Colonic mucosa (tissue), 4 donors: ENCODE results near the gene SETDB2. TPM values are rescaled to one million over a fixed set of nuclear protein-coding genes. Genes with fewer than 3 reads are reported as not detected.

Experiments
- DNase-seq: peaks from one replicate; pipeline ENCODE4 v3.0.0-alpha.2; 2020
- H3K27ac ChIP-seq: fragments of 200-600 bp; one replicate; pipeline ENCODE4 v1.8.0; 2021
- H3K27me3 ChIP-seq: fragments of 200-600 bp; one replicate; pipeline ENCODE4 v1.8.0; 2021
- H3K36me3 ChIP-seq: fragments of 200-600 bp; one replicate; pipeline ENCODE4 v1.8.0; 2021
- H3K4me1 ChIP-seq: fragments of 200-600 bp; one replicate; pipeline ENCODE4 v1.8.0; 2021; ENCODE audit warnings: mild to moderate bottlenecking
- H3K4me3 ChIP-seq: fragments of 200-600 bp; one replicate; pipeline ENCODE4 v1.8.0; 2021
- H3K9ac ChIP-seq, 2 donors: one replicate each; pipeline ENCODE4 v1.7.0; 2013; ENCODE audit warnings: control low read depth in 2 of 2, low read depth in 2 of 2, low read length in 2 of 2
- H3K9me3 ChIP-seq: fragments of 200-600 bp; one replicate; pipeline ENCODE4 v1.8.0; 2021
- CTCF ChIP-seq: fragments of 200-600 bp; IDR thresholded peaks from one replicate; pipeline ENCODE4 v1.8.0; 2022; ENCODE audit warnings: antibody characterized with exemption, mild to moderate bottlenecking
- intact Hi-C: fragments of 100-400 bp; cut with DNase I; formaldehyde crosslinking; loops from one replicate; pipeline ENCODE4 v1.14.1; 2022
- total RNA-seq, 2 donors: library from RNA; stranded (reverse); fragmentation: NEBNext Ultra II Directional in 1 of 2; extraction: Animal tissue kit (Norgen Biotek cat#: 25700) in 1 of 2; gene quantifications; one replicate each; pipeline ENCODE4 v1.2.1, GENCODE V29; 2021
- donor health status: healthy.
- donor health status: DM: no; HTN: no; CAD: no.
- donor health status: DM: no; HTN: no; CAD: no.

Gene SETDB2
- total RNA-seq, 2 donors from 2014 or later: 7.7 to 9.5 TPM

GRCh38 chr13:49538404-49538803 lies 94.3 kb downstream of the SETDB2 start:
- Histone ChIP-seq H3K27ac (no peak overlapping the region), H3K27me3 (no peaks in the 10 kb centered on the region), H3K9me3 (no peaks in the 10 kb centered on the region), H3K4me1 (no peaks in the 10 kb centered on the region), H3K4me3 (no peak overlapping the region), H3K9ac (no peak overlapping the region), H3K36me3 (no peaks in the 10 kb centered on the region)
- DNase-seq: no peak
- intact Hi-C loops: no loop called here
- TF ChIP-seq CTCF: no peak

- no peak overlapping the region for H3K27ac ChIP-seq
- no peaks in the 10 kb centered on the region for H3K4me1 ChIP-seq
- no peak for TF ChIP-seq CTCF
- no peaks in the 10 kb centered on the region for H3K27me3 ChIP-seq
- DNase-seq: no peak
- no peak overlapping the region for H3K9ac ChIP-seq
- no peak overlapping the region for H3K4me3 ChIP-seq
- intact Hi-C loops: no loop called here
- no peaks in the 10 kb centered on the region for H3K9me3 ChIP-seq
- no peaks in the 10 kb centered on the region for H3K36me3 ChIP-seq
Measured at GRCh38 chr13:49539313-49539712, 95.2 kb downstream of the SETDB2 start.

- Histone ChIP-seq H3K27ac (no peak overlapping the region), H3K36me3 (no peaks in the 10 kb centered on the region), H3K27me3 (no peaks in the 10 kb centered on the region), H3K9me3 (no peaks in the 10 kb centered on the region), H3K9ac (no peak overlapping the region), H3K4me1 (no peaks in the 10 kb centered on the region), H3K4me3 (no peak overlapping the region)
- intact Hi-C loops: no loop called here
- no peak for DNase-seq
- no peak for TF ChIP-seq CTCF
Measured at GRCh38 chr13:49539746-49540145, 95.7 kb downstream of the SETDB2 start.

GRCh38 chr13:49540552-49540951 lies 96.5 kb downstream of the SETDB2 start:
- no peaks in the 10 kb centered on the region for H3K27me3 ChIP-seq
- H3K9ac ChIP-seq: no peak overlapping the region
- no peaks in the 10 kb centered on the region for H3K4me1 ChIP-seq
- H3K4me3 ChIP-seq: no peak overlapping the region
- no peaks in the 10 kb centered on the region for H3K36me3 ChIP-seq
- H3K9me3 ChIP-seq: no peaks in the 10 kb centered on the region
- no peak for TF ChIP-seq CTCF
- no peak for DNase-seq
- intact Hi-C loops: no loop called here
- no peak overlapping the region for H3K27ac ChIP-seq

- intact Hi-C loops: no loop called here
- H3K4me3 ChIP-seq: no peak overlapping the region
- H3K9me3 ChIP-seq: no peaks in the 10 kb centered on the region
- no peak for TF ChIP-seq CTCF
- no peaks in the 10 kb centered on the region for H3K36me3 ChIP-seq
- no peaks in the 10 kb centered on the region for H3K4me1 ChIP-seq
- DNase-seq: no peak
- no peaks in the 10 kb centered on the region for H3K27me3 ChIP-seq
- H3K27ac ChIP-seq: no peak overlapping the region
- H3K9ac ChIP-seq: no peak overlapping the region
Measured at GRCh38 chr13:49543656-49544055, 99.6 kb downstream of the SETDB2 start.

Other genes starting within 250 kb of the SETDB2 start
- not detected for gene MLNR, start 223.9 kb upstream of the SETDB2 start, total RNA-seq
- gene CDADC1, start 196.3 kb upstream of the SETDB2 start, total RNA-seq: 10 to 100 TPM in 1 of 2 donors, 1 to 10 TPM in 1; 8.9 to 10.1 TPM
- 10 to 100 TPM in 1 of 2 donors, 1 to 10 TPM in 1; 6.1 to 14.5 TPM for gene CAB39L, start 210 bp upstream of the SETDB2 start, total RNA-seq
- gene PHF11, start 51.7 kb downstream of the SETDB2 start, total RNA-seq: 10 to 100 TPM; 20.3 to 24.1 TPM
- 1 to 10 TPM; 6.2 to 7.5 TPM for gene RCBTB1, start 141.3 kb downstream of the SETDB2 start, total RNA-seq
- gene ARL11, start 184.2 kb downstream of the SETDB2 start, total RNA-seq: 1 to 10 TPM in 1 of 2 donors, under 1 TPM in 1; 0.84 to 2.3 TPM
- gene EBPL, start 247.2 kb downstream of the SETDB2 start, total RNA-seq: 10 to 100 TPM; 50.0 to 77.6 TPM